Sigmoid colon (tissue), 4 donors: ENCODE data around the gene ORMDL3.

Experiments used
- EP300 ChIP-seq, 4 donors: sonication (generic); formaldehyde crosslinking; IDR thresholded peaks; one replicate each; pipeline ENCODE4 v1.6.1; 2017; ENCODE audit warnings: antibody characterized with exemption in 4 of 4
- POLR2A ChIP-seq, 2 donors: fragments of 450-650 bp; IDR thresholded peaks; one replicate each; pipeline ENCODE4 v1.6.1; 2016; ENCODE audit warnings: antibody characterized with exemption in 2 of 2, mild to moderate bottlenecking in 2 of 2, moderate library complexity in 2 of 2
- POLR2AphosphoS5 ChIP-seq, 4 donors: sonication (generic); formaldehyde crosslinking; IDR thresholded peaks; one replicate each; pipeline ENCODE4 v1.6.1; 2017; ENCODE audit warnings: antibody characterized with exemption in 4 of 4
- TF ChIP-seq, protein P1 (sequence below), 4 experiments: fragments of 450-650 bp in 3 of 4; fragments of 200-600 bp in 1 of 4; IDR thresholded peaks; one replicate each; pipeline ENCODE4 v1.5.1; 2016 to 2019; ENCODE audit warnings: antibody characterized with exemption in 4 of 4, mild to moderate bottlenecking in 3 of 4, moderate library complexity in 2 of 4

DNA sequence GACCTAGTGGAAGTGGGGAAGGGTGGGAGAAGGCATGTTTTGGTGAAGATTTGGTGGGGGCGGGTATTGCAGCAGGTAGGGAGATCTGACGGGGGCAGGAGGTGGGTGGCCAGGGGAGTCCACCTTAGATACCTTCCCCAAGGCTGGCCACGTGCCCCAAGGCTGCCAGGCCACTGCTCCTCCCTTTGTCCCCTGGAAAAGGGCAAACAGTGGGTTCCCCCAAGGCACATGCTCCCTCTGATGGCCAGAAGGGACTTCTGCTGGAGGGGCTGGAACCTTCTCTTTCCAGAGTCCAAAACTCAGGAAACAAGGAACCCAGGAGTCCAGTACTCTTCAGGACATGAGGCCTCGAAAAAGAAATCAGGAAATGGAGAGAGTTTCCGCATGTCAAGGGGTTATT is 47.0 kb upstream of the ORMDL3 start:
- TF ChIP-seq, protein P1, sequence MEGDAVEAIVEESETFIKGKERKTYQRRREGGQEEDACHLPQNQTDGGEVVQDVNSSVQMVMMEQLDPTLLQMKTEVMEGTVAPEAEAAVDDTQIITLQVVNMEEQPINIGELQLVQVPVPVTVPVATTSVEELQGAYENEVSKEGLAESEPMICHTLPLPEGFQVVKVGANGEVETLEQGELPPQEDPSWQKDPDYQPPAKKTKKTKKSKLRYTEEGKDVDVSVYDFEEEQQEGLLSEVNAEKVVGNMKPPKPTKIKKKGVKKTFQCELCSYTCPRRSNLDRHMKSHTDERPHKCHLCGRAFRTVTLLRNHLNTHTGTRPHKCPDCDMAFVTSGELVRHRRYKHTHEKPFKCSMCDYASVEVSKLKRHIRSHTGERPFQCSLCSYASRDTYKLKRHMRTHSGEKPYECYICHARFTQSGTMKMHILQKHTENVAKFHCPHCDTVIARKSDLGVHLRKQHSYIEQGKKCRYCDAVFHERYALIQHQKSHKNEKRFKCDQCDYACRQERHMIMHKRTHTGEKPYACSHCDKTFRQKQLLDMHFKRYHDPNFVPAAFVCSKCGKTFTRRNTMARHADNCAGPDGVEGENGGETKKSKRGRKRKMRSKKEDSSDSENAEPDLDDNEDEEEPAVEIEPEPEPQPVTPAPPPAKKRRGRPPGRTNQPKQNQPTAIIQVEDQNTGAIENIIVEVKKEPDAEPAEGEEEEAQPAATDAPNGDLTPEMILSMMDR (IDR thresholded peaks at IDR 0.05): no peak
- TF ChIP-seq EP300 (IDR thresholded peaks at IDR 0.05) (no peak), POLR2A (IDR thresholded peaks at IDR 0.05) (no peak), POLR2AphosphoS5 (IDR thresholded peaks at IDR 0.05) (no peak)
